A549 (cell line): ENCODE data around the gene KCNN3. TPM values are rescaled to one million over a fixed set of nuclear protein-coding genes. Genes with fewer than 3 reads are reported as not detected.

Experiments used
- ATAC-seq, 2 experiments: fragments of 200-7000 bp in 1 of 2; fragments of >200 bp in 1 of 2; cut with Nextera tagmentation in 1 of 2; cut with Tn5 transposase in 1 of 2; 3 replicates each; pipeline versions ENCODE4 v1.8.0 to v1.9.1; 2018 to 2020; ENCODE audit warnings: mild to moderate bottlenecking in 1 of 2, moderate library complexity in 1 of 2
- CTCF ChIA-PET: fragments of 300-600 bp; sonication (Branson Sonifier 250); formaldehyde crosslinking; extraction: SDS; loops from one replicate; lab custom pipeline; 2021; ENCODE audit warnings: antibody characterized with exemption, inconsistent platforms; lab: Yijun Ruan, JAX
- POLR2A ChIA-PET: fragments of 350-600 bp; formaldehyde crosslinking; extraction: SDS; loops from one replicate; lab custom pipeline; 2021; ENCODE audit warnings: antibody characterized with exemption, inconsistent platforms; lab: Yijun Ruan, JAX
- DNase-seq, 2 experiments: peaks; one replicate each; pipeline versions ENCODE4 v3.0.0 to v3.0.0-alpha.2; 2011 to 2016; ENCODE audit warnings: low read depth in 1 of 2, low spot score in 1 of 2
- FAIRE-seq: peaks from 2 replicates; lab custom pipeline; 2011; peaks lifted over from hg19 to GRCh38; lab: Jason Lieb, UNC
- H3K27ac ChIP-seq, 2 experiments: fragments of >200 bp; sonication (Bioruptor Twin); formaldehyde crosslinking; 3 replicates each; pipeline ENCODE4 v1.5.1; 2016 to 2017
- H3K4me1 ChIP-seq: fragments of >200 bp; sonication (Bioruptor Twin); formaldehyde crosslinking; 3 replicates; pipeline ENCODE4 v1.6.1; 2016
- H3K4me2 ChIP-seq: fragments of >200 bp; sonication (Bioruptor Twin); formaldehyde crosslinking; 3 replicates; pipeline ENCODE4 v1.6.1; 2016
- H3K4me3 ChIP-seq: fragments of >200 bp; sonication (Bioruptor Twin); formaldehyde crosslinking; 3 replicates; pipeline ENCODE4 v1.5.1; 2016
- H3K9me3 ChIP-seq: fragments of >200 bp; sonication (Bioruptor Twin); formaldehyde crosslinking; 3 replicates; pipeline ENCODE4 v1.6.1; 2016
- CBX2 ChIP-seq: fragments of 200-600 bp; sonication (generic); IDR thresholded peaks from 2 replicates; pipeline ENCODE4 v1.6.1; 2016; ENCODE audit warnings: low read depth, mild to moderate bottlenecking, borderline replicate concordance
- FOXS1 ChIP-seq: fragments of 250-450 bp; sonication (Bioruptor Pico); IDR thresholded peaks from 2 replicates; pipeline ENCODE4 v1.5.0; 2020; ENCODE audit warnings: mild to moderate bottlenecking, moderate library complexity
- HDAC2 ChIP-seq: fragments of 200-600 bp; sonication (generic); IDR thresholded peaks from 2 replicates; pipeline ENCODE4 v1.6.1; 2016
- HOXB13 ChIP-seq: fragments of 250-450 bp; sonication (Bioruptor Pico); IDR thresholded peaks from 2 replicates; pipeline ENCODE4 v1.5.0; 2020; ENCODE audit warnings: low read depth, mild to moderate bottlenecking, moderate library complexity
- JUN ChIP-seq, 2 experiments: fragments of >200 bp; sonication (Bioruptor Twin); formaldehyde crosslinking; IDR thresholded peaks; 2 replicates in 1 of 2; 3 replicates in 1 of 2; pipeline ENCODE4 v1.6.1; 2016 to 2017
- JUNB ChIP-seq: fragments of >200 bp; sonication (Bioruptor Twin); formaldehyde crosslinking; IDR thresholded peaks from 2 replicates; pipeline ENCODE4 v1.6.1; 2016
- MAFK ChIP-seq: fragments of 450-650 bp; IDR thresholded peaks from 2 replicates; pipeline ENCODE4 v1.6.1; 2014; ENCODE audit not compliant: partially characterized antibody
- MYC ChIP-seq: IDR thresholded peaks from 2 replicates; pipeline ENCODE4 v1.6.1; 2012; ENCODE audit warnings: mild to moderate bottlenecking, inconsistent platforms, low read length, improper control_type of control experiment, borderline replicate concordance
- NR3C1 ChIP-seq: fragments of >200 bp; sonication (Bioruptor Twin); formaldehyde crosslinking; IDR thresholded peaks from 3 replicates; pipeline ENCODE4 v1.6.1; 2017
- PHF8 ChIP-seq: fragments of 200-600 bp; sonication (generic); IDR thresholded peaks from 2 replicates; pipeline ENCODE4 v1.6.1; 2016; ENCODE audit warnings: low read depth, mild to moderate bottlenecking, antibody characterized with exemption, moderate library complexity, borderline replicate concordance
- POLR2A ChIP-seq: IDR thresholded peaks from 2 replicates; pipeline ENCODE4 v1.6.1; 2012; ENCODE audit warnings: mild to moderate bottlenecking, low read length
- POLR2AphosphoS2 ChIP-seq: conservative IDR thresholded peaks from 2 replicates; pipeline ENCODE4 v1.6.1; 2012; ENCODE audit warnings: low read length, improper control_type of control experiment, inconsistent platforms
- RAD21 ChIP-seq, 2 experiments: fragments of >200 bp in 1 of 2; sonication (Bioruptor Twin) in 1 of 2; formaldehyde crosslinking in 1 of 2; IDR thresholded peaks in 1 of 2; conservative IDR thresholded peaks in 1 of 2; 2 replicates in 1 of 2; 3 replicates in 1 of 2; pipeline ENCODE4 v1.6.1; 2012 to 2018; ENCODE audit warnings: inconsistent platforms in 1 of 2
- RCOR1 ChIP-seq: fragments of 150-350 bp; IDR thresholded peaks from 2 replicates; pipeline ENCODE4 v1.6.1; 2014; ENCODE audit warnings: antibody characterized with exemption, low read length, low read depth
- RFX5 ChIP-seq: fragments of 450-650 bp; IDR thresholded peaks from 2 replicates; pipeline ENCODE4 v1.7.1; 2014; ENCODE audit warnings: antibody characterized with exemption, mild to moderate bottlenecking, moderate library complexity
- SMC3 ChIP-seq: fragments of >200 bp; sonication (Bioruptor Twin); formaldehyde crosslinking; IDR thresholded peaks from 3 replicates; pipeline ENCODE4 v1.6.1; 2018; ENCODE audit warnings: inconsistent platforms
- SREBF2 ChIP-seq: fragments of 450-650 bp; IDR thresholded peaks from 2 replicates; pipeline ENCODE4 v1.6.1; 2014; ENCODE audit warnings: mild to moderate bottlenecking, moderate library complexity
- TFCP2L1 ChIP-seq: fragments of 250-450 bp; sonication (Bioruptor Pico); IDR thresholded peaks from 2 replicates; pipeline ENCODE4 v1.5.0; 2021; ENCODE audit warnings: mild to moderate bottlenecking
- ZFP36 ChIP-seq: fragments of 450-650 bp; IDR thresholded peaks from 2 replicates; pipeline ENCODE4 v1.6.1; 2014; ENCODE audit warnings: borderline replicate concordance; ENCODE audit not compliant: partially characterized antibody
- WGBS: methylation state at CpG from one replicate; pipeline ENCODE4 v1.1.6; 2017; ENCODE audit errors: missing lambda C conversion rate; 5-methylcytosine and 5-hydroxymethylcytosine counted together
- polyA plus RNA-seq, 4 experiments: library from polyadenylated mRNA; depleted of rRNA in 3 of 4; stranded (reverse); fragments of >200 nt; fragmentation: RNase III in 1 of 4; extraction: RNeasy Plus Mini Kit Qiagen cat#74134 plus additional on column Dnase treatment in 1 of 4; gene quantifications; 2 replicates in 3 of 4; 3 replicates in 1 of 4; pipeline ENCODE4 v1.2.3, GENCODE V29; 2011 to 2017
- TF ChIP-seq, protein P1 (sequence below): fragments of >200 bp; sonication (Bioruptor Twin); formaldehyde crosslinking; IDR thresholded peaks from 3 replicates; pipeline ENCODE4 v1.6.1; 2016
- TF ChIP-seq, protein P2 (sequence below): fragments of 250-450 bp; sonication (Bioruptor Pico); IDR thresholded peaks from 2 replicates; pipeline ENCODE4 v1.5.0; 2020; ENCODE audit warnings: low read depth, mild to moderate bottlenecking, moderate library complexity
- TF ChIP-seq, protein P3 (sequence below): fragments of 250-450 bp; sonication (Bioruptor Pico); IDR thresholded peaks from 2 replicates; pipeline ENCODE4 v1.5.0; 2021; ENCODE audit warnings: mild to moderate bottlenecking, moderate library complexity, borderline replicate concordance
- TF ChIP-seq, protein P4 (sequence below): fragments of >200 bp; sonication (Bioruptor Twin); formaldehyde crosslinking; IDR thresholded peaks from 2 replicates; pipeline ENCODE4 v1.6.1; 2016
- TF ChIP-seq, protein P5 (sequence below): fragments of >200 bp; sonication (Bioruptor Twin); formaldehyde crosslinking; IDR thresholded peaks from 3 replicates; pipeline ENCODE4 v1.5.1; 2016
- TF ChIP-seq, protein P6 (sequence below): IDR thresholded peaks from 2 replicates; pipeline ENCODE4 v1.6.1; 2012

KCNN3 gene
- polyA plus RNA-seq, 2 of the 4 experiments (the other 2 are of a cell fraction): 0.01 to 0.03 TPM

DNA sequence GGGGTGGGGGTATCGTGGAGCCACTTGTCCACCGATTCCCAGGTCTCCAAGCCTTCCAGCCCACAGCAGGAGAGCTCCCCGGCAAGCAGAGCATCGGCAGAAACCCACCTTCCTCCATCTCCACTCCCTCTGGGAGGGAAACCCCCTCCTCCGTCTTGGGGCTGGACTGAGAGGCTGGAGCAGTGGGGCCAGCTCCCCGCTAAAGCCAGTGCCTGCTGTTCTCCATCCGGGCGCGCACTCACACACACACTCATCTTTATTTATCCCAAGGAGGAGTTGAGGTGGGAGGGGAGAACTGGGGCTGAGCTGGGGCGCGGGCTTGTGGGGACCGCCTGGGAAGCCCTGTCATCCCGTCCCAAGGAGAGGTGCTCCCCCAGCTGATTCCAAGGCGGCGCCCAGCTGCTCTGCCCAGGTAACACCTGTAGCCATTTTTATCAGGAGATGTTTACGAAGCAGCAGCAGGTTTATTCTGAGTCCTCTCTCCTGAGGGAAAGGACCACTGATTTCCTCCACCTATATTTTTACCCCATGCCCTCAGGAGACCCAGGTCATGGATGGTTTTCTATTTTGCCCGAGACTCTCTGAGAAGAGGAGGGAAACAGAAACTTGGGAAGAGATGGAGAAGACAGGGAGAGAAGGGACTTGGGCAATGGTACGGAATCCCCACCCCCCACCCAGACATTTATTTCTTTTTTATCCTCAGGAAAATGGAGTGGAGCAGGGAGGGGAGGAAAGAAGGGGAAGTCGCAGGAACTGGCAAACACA, 2.1 kb downstream of the KCNN3 start:
- CTCF ChIA-PET: interaction anchor here (0.6 to 7.5 kb wide), 9 partner anchors 11 to 369 kb away, joined by 3 to 58 read pairs (median 3); no protein-coding TSS in a partner anchor
- no peak overlapping the region for H3K4me3 ChIP-seq
- H3K4me1 ChIP-seq: 0 out of 3 replicates have a peak, but pooled peaks cover 3% of the 10 kb centered on the region
- POLR2A ChIA-PET: no interaction called here
- H3K27ac ChIP-seq: no peak overlapping the region
- no peak for FAIRE-seq
- no peak overlapping the region for H3K4me2 ChIP-seq
- no peaks in the 10 kb centered on the region for H3K9me3 ChIP-seq
- TF ChIP-seq, protein P1, sequence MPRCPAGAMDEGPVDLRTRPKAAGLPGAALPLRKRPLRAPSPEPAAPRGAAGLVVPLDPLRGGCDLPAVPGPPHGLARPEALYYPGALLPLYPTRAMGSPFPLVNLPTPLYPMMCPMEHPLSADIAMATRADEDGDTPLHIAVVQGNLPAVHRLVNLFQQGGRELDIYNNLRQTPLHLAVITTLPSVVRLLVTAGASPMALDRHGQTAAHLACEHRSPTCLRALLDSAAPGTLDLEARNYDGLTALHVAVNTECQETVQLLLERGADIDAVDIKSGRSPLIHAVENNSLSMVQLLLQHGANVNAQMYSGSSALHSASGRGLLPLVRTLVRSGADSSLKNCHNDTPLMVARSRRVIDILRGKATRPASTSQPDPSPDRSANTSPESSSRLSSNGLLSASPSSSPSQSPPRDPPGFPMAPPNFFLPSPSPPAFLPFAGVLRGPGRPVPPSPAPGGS: no peak
- TF ChIP-seq, protein P2, sequence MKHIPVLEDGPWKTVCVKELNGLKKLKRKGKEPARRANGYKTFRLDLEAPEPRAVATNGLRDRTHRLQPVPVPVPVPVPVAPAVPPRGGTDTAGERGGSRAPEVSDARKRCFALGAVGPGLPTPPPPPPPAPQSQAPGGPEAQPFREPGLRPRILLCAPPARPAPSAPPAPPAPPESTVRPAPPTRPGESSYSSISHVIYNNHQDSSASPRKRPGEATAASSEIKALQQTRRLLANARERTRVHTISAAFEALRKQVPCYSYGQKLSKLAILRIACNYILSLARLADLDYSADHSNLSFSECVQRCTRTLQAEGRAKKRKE (CRISPR knock-in tag): no peak
- TF ChIP-seq PHF8 (no peak), RFX5 (no peak), RCOR1 (no peak), JUN (IDR thresholded peaks at IDR 0.05) (no peak), SREBF2 (no peak), POLR2AphosphoS2 (no peak), NR3C1 (no peak), POLR2A (no peak), SMC3 (no peak), HDAC2 (no peak), RAD21 (conservative IDR thresholded peaks at IDR 0.05 in 1 of 2, IDR thresholded peaks at IDR 0.05 in 1 of 2) (no peak), ZFP36 (no peak)
- TF ChIP-seq, protein P3, sequence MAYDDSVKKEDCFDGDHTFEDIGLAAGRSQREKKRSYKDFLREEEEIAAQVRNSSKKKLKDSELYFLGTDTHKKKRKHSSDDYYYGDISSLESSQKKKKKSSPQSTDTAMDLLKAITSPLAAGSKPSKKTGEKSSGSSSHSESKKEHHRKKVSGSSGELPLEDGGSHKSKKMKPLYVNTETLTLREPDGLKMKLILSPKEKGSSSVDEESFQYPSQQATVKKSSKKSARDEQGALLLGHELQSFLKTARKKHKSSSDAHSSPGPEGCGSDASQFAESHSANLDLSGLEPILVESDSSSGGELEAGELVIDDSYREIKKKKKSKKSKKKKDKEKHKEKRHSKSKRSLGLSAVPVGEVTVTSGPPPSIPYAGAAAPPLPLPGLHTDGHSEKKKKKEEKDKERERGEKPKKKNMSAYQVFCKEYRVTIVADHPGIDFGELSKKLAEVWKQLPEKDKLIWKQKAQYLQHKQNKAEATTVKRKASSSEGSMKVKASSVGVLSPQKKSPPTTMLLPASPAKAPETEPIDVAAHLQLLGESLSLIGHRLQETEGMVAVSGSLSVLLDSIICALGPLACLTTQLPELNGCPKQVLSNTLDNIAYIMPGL (CRISPR knock-in tag): no peak
- TF ChIP-seq, protein P4, sequence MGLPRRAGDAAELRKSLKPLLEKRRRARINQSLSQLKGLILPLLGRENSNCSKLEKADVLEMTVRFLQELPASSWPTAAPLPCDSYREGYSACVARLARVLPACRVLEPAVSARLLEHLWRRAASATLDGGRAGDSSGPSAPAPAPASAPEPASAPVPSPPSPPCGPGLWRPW: no peak
- TF ChIP-seq, protein P5, sequence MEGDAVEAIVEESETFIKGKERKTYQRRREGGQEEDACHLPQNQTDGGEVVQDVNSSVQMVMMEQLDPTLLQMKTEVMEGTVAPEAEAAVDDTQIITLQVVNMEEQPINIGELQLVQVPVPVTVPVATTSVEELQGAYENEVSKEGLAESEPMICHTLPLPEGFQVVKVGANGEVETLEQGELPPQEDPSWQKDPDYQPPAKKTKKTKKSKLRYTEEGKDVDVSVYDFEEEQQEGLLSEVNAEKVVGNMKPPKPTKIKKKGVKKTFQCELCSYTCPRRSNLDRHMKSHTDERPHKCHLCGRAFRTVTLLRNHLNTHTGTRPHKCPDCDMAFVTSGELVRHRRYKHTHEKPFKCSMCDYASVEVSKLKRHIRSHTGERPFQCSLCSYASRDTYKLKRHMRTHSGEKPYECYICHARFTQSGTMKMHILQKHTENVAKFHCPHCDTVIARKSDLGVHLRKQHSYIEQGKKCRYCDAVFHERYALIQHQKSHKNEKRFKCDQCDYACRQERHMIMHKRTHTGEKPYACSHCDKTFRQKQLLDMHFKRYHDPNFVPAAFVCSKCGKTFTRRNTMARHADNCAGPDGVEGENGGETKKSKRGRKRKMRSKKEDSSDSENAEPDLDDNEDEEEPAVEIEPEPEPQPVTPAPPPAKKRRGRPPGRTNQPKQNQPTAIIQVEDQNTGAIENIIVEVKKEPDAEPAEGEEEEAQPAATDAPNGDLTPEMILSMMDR: no peak
- TF ChIP-seq, all 56 proteins: peak for 0
- 47% methylated on average over 18 of the region's 19 CpGs for WGBS
- ATAC-seq (no peak), DNase-seq (no peak)

DNA sequence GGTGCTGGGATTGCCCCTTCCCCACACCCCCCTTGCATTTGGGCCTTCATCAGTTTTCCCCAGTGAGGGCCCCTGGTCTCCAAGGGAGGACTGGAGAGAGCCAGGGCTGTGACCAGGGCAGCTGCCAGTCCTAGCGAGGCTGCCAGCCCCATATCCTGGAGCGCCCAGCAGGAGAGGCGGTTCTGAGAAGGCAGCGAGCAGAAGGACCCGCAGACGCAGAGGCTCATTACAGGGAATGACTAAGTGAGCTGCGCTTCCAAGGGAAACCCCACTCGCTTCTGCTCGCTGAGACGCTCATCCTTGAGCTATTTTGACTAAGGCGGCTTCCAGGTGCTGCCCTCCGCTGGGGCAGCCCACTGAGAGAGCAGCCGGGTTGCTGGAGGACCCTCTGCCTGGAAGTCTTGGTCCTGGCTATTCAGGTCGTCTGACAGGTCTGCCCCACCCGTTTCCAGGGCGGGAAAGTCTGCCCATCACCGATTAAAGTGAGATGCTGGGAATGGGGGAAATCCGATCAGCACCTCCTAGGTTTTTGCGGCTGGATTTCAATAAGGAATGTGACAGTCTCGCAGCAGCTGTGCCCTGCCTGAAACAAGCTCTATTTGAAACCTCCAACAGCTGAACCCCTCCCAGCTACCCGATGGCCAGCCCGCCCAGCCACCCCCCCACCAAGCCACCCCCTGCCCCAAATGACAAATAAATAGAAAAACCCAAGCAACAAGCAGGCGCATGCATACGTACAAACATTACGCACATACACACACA, 2.8 kb downstream of the KCNN3 start:
- DNase-seq: peak in 1 of 2 experiments; percentile 44
- Histone ChIP-seq H3K9me3 (no peaks in the 10 kb centered on the region), H3K4me1 (0 out of 3 replicates have a peak, but pooled peaks cover 3% of the 10 kb centered on the region), H3K27ac (no peak overlapping the region), H3K4me2 (peak overlapping the region; percentile 22; the same call in 1 of the 3 replicates), H3K4me3 (no peak overlapping the region)
- CTCF ChIA-PET: interaction anchor here (0.6 to 7.5 kb wide), 8 partner anchors 8 to 308 kb away, joined by 3 to 58 read pairs (median 6); no protein-coding TSS in a partner anchor
- 28% methylated on average over 24 of the region's 25 CpGs for WGBS
- TF ChIP-seq RAD21 (conservative IDR thresholded peaks at IDR 0.05 in 1 of 2, IDR thresholded peaks at IDR 0.05 in 1 of 2) (no peak), RCOR1 (no peak), CBX2 (no peak), MAFK (no peak), HOXB13 (CRISPR knock-in tag) (no peak), TFCP2L1 (CRISPR knock-in tag) (no peak), PHF8 (no peak), FOXS1 (CRISPR knock-in tag) (no peak), MYC (no peak), JUNB (no peak)
- TF ChIP-seq, protein P6, sequence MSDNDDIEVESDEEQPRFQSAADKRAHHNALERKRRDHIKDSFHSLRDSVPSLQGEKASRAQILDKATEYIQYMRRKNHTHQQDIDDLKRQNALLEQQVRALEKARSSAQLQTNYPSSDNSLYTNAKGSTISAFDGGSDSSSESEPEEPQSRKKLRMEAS: no peak
- no peak for FAIRE-seq
- peak in 1 of 2 experiments; percentile 16; a peak in 3 of 6 replicates for ATAC-seq
- POLR2A ChIA-PET: no interaction called here
